Adrenal gland (tissue), 12 donors: ENCODE data around the gene GRIN1. TPM values are rescaled to one million over a fixed set of nuclear protein-coding genes. Genes with fewer than 3 reads are reported as not detected.
"Not testable (repeated sequence)": the region's sequence is repeated elsewhere in the genome, so short reads cannot be mapped to it uniquely, and the experiment has no call there.

Experiments
- DNase-seq, 7 donors: peaks; one replicate each; pipeline ENCODE4 v3.0.0-alpha.2; 2019 to 2020
- H3K27ac ChIP-seq, 5 donors: fragments of 200-600 bp; sonication (generic) in 4 of 5; 1 replicate in 3 of 5; 2 replicates in 2 of 5; pipeline versions ENCODE4 v1.5.1 to v1.8.0; 2016 to 2020; ENCODE audit warnings: mild to moderate bottlenecking in 1 of 5
- H3K27me3 ChIP-seq: fragments of 200-600 bp; 2 replicates; pipeline ENCODE4 v1.8.0; 2021
- H3K36me3 ChIP-seq, 2 donors: fragments of 200-600 bp; replicated peaks in 1 of 2; 1 replicate in 1 of 2; 2 replicates in 1 of 2; pipeline versions ENCODE4 v1.5.1 to v1.8.0; 2018 to 2022
- H3K4me1 ChIP-seq, 2 donors: fragments of 200-600 bp; replicated peaks in 1 of 2; 1 replicate in 1 of 2; 2 replicates in 1 of 2; pipeline versions ENCODE4 v1.5.1 to v1.8.0; 2018 to 2021
- H3K4me3 ChIP-seq, 4 donors: fragments of 200-600 bp; sonication (generic) in 3 of 4; one replicate each; pipeline ENCODE4 v1.5.1; 2016 to 2018
- H3K9me3 ChIP-seq, 3 donors: fragments of 200-600 bp; sonication (generic) in 1 of 3; replicated peaks in 1 of 3; 1 replicate in 2 of 3; 2 replicates in 1 of 3; pipeline versions ENCODE4 v1.5.1 to v1.8.0; 2016 to 2021
- POLR2A ChIP-seq, 2 donors: fragments of 450-650 bp; IDR thresholded peaks; one replicate each; pipeline ENCODE4 v1.6.1; 2017; ENCODE audit warnings: antibody characterized with exemption in 2 of 2, mild to moderate bottlenecking in 2 of 2, moderate library complexity in 1 of 2
- WGBS, 4 donors: extraction: QIAGEN DNeasy Blood & Tissue Kit in 2 of 4; methylation state at CpG; one replicate each; pipeline versions ENCODE4 v1.1.5 to v1.1.7; 2013 to 2017; 5-methylcytosine and 5-hydroxymethylcytosine counted together
- intact Hi-C, 2 donors: fragments of 100-400 bp; cut with DNase I; formaldehyde crosslinking; loops; one replicate each; pipeline versions ENCODE4 v1.14.1 to v1.15.0; 2022 to 2023
- polyA plus RNA-seq, 3 donors: library from polyadenylated mRNA; stranded (reverse); fragments of 200-250 nt in 2 of 3; fragments of 350-450 nt in 1 of 3; fragmentation: Illumina TruSeq in 1 of 3; extraction: RNeasy Lipid Tissue Mini Kit (QIAGEN cat#74804) in 1 of 3; gene quantifications; one replicate each; pipeline ENCODE4 v1.2.3, GENCODE V29; 2013 to 2014
- total RNA-seq, 9 donors: library from RNA; depleted of rRNA in 4 of 9; stranded (reverse); fragments of >200 nt in 4 of 9; fragments of 120-200 nt in 1 of 9; fragmentation: NEBNext Ultra II Directional in 1 of 9; extraction: Animal tissue kit (Norgen Biotek cat#: 25700) in 1 of 9; gene quantifications; one replicate each; pipeline versions ENCODE4 v1.1.0 to v1.2.4, GENCODE V29; 2013 to 2023
- TF ChIP-seq, protein P1 (sequence below), 6 experiments: fragments of 450-650 bp in 4 of 6; fragments of 200-600 bp in 2 of 6; sonication (generic) in 1 of 6; IDR thresholded peaks; 1 replicate in 5 of 6; 2 replicates in 1 of 6; pipeline versions ENCODE4 v1.5.1 to v1.8.0; 2016 to 2021; ENCODE audit warnings: antibody characterized with exemption in 6 of 6, mild to moderate bottlenecking in 2 of 6, moderate library complexity in 1 of 6
- donor health status: healthy with polysubstance abuse.
- donor health status: Bipolar disorder and iron deficiency.
- donor health status: DM: yes; HTN: yes; CAD: no.
- donor health status: DM: no; HTN: no; CAD: no.
- donor health status: DM: no; HTN: no; CAD: no.
- donor health status: DM: yes; HTN: yes; CAD: no.

GRIN1 gene
- total and polyA plus RNA-seq, 12 donors = 0.04 to 0.28 (median 0.10) TPM; not detected in 5

DNA sequence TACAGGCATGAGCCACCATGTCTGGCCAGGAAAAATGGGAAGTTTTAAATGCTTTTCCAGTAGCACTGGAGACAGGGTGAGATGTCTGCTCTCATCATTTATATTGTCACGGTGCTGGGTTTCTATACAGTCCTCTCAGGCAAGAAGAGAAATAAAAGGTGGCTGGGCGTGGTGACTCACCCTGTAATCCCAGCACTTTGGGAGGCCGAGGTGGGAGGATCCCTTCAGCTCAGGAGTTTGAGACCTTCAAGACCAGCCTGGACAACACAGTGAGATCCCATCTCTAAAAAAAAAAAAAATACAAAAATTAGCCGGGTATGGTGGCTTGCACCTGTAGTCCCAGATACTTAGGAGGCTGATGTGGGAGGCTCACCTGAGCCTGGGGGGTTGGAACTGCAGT lies 4.8 kb upstream of the GRIN1 start:
- no peak for DNase-seq
- peaks cover 38% of the 10 kb centered on the region for H3K27me3 ChIP-seq
- H3K27ac ChIP-seq = no peak overlapping the region

GRCh38 chr9:137135154-137135553 lies 3.8 kb upstream of the GRIN1 start:
- H3K36me3 ChIP-seq, DNase-seq, H3K4me1 ChIP-seq, H3K4me3 ChIP-seq, H3K27ac ChIP-seq, intact Hi-C loops, H3K9me3 ChIP-seq: not testable (repeated sequence)
- 74 to 79% (median 78%) methylated on average over 9 of the region's 9 CpGs for WGBS, 4 donors
- peaks cover 48% of the 10 kb centered on the region for H3K27me3 ChIP-seq

More for the DNA sequence above, 4.8 kb upstream of the GRIN1 start:
- WGBS, 4 donors = 68 to 87% (median 78%) methylated on average over 4 of the region's 4 CpGs
- TF ChIP-seq, protein P1, sequence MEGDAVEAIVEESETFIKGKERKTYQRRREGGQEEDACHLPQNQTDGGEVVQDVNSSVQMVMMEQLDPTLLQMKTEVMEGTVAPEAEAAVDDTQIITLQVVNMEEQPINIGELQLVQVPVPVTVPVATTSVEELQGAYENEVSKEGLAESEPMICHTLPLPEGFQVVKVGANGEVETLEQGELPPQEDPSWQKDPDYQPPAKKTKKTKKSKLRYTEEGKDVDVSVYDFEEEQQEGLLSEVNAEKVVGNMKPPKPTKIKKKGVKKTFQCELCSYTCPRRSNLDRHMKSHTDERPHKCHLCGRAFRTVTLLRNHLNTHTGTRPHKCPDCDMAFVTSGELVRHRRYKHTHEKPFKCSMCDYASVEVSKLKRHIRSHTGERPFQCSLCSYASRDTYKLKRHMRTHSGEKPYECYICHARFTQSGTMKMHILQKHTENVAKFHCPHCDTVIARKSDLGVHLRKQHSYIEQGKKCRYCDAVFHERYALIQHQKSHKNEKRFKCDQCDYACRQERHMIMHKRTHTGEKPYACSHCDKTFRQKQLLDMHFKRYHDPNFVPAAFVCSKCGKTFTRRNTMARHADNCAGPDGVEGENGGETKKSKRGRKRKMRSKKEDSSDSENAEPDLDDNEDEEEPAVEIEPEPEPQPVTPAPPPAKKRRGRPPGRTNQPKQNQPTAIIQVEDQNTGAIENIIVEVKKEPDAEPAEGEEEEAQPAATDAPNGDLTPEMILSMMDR (IDR thresholded peaks at IDR 0.05) = no peak
- no peak for TF ChIP-seq POLR2A (IDR thresholded peaks at IDR 0.05)
- intact Hi-C loops = no loop called here
- no peak overlapping the region for H3K4me3 ChIP-seq
- H3K36me3 ChIP-seq = no peaks in the 10 kb centered on the region
- H3K9me3 ChIP-seq = no peaks in the 10 kb centered on the region
- peaks cover 5 to 9% of the 10 kb centered on the region in 2 donors for H3K4me1 ChIP-seq

DNA sequence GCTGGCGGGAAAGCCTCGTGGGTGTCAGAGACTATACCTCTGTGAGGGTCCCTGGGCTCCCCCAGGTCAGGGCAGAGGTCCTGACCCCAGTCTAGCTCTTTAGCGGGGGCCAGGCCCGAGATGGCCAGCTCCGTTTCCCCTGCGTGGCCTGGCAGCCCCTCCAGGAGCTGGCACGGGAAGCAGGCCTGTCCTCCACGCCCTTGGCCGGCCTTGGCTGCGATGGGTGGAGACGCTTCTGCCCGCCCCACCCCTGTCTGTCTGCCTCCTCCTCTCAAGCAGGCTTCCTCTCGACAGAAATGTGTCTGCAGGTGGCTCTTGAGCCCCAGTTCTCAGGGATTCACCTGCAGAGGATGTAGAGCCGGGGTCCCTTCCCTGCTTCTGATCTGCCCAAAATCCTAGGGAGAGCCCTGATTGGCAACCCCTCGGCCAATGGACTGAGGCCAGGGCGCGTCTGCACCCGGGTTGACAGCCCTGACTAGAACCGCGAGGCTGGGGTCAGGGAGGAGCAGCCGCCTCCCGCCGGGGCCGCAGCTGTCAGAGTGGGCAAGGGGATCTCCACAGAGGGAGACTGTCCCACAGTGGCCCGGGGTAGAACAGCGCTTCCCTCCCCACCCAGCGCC lies 2.6 kb upstream of the GRIN1 start:
- WGBS, 4 donors = 0 to 28% (median 24%) methylated on average over 3 to 27 of the region's 27 CpGs
- Histone ChIP-seq H3K27me3 (peaks cover 60% of the 10 kb centered on the region), H3K9me3 (no peaks in the 10 kb centered on the region), H3K27ac (no peak overlapping the region), H3K4me3 (no peak overlapping the region), H3K4me1 (peaks cover 0 to 4% of the 10 kb centered on the region in 2 donors), H3K36me3 (no peaks in the 10 kb centered on the region)
- peak in 1 of 7 donors; percentile 27 for DNase-seq
- intact Hi-C loops = no loop called here
- TF ChIP-seq, protein P1 (IDR thresholded peaks at IDR 0.05) = no peak
- TF ChIP-seq POLR2A (IDR thresholded peaks at IDR 0.05) = no peak

- H3K9me3 ChIP-seq = no peaks in the 10 kb centered on the region
- no peak overlapping the region for H3K27ac ChIP-seq
- intact Hi-C loops = no loop called here
- H3K27me3 ChIP-seq = peaks cover 67% of the 10 kb centered on the region
- TF ChIP-seq POLR2A (IDR thresholded peaks at IDR 0.05) = no peak
- TF ChIP-seq, protein P1 (IDR thresholded peaks at IDR 0.05) = no peak
- H3K4me1 ChIP-seq = peaks cover 0 to 4% of the 10 kb centered on the region in 2 donors
- DNase-seq = no peak
- H3K36me3 ChIP-seq = no peaks in the 10 kb centered on the region
- H3K4me3 ChIP-seq = no peak overlapping the region
- WGBS, 4 donors = 59 to 80% (median 65%) methylated on average over 15 to 23 of the region's 23 CpGs
Measured at GRCh38 chr9:137136881-137137607, 1.9 kb upstream of the GRIN1 start.
